Stomach (tissue), 9 donors: ENCODE data around the gene CXorf38. TPM values are rescaled to one million over a fixed set of nuclear protein-coding genes. Genes with fewer than 3 reads are reported as not detected.
"Not testable (repeated sequence)": the region's sequence is repeated elsewhere in the genome, so short reads cannot be mapped to it uniquely, and the experiment has no call there.

Experiments
- DNase-seq, 2 donors: peaks; one replicate each; pipeline versions ENCODE4 v3.0.0 to v3.0.0-alpha.2; 2013 to 2019
- H3K27ac ChIP-seq, 5 donors: fragments of 200-600 bp in 4 of 5; sonication (generic) in 4 of 5; one replicate each; pipeline ENCODE4 v1.5.1; 2013 to 2019; ENCODE audit warnings: mild to moderate bottlenecking in 1 of 5, moderate library complexity in 1 of 5
- H3K27me3 ChIP-seq, 3 donors: fragments of 200-600 bp; sonication (generic); one replicate each; pipeline ENCODE4 v1.5.1; 2017 to 2019; ENCODE audit warnings: mixed run types in 1 of 3
- H3K36me3 ChIP-seq, 4 donors: fragments of 200-600 bp; sonication (generic); 1 replicate in 3 of 4; 2 replicates in 1 of 4; pipeline ENCODE4 v1.5.1; 2016 to 2019
- H3K4me1 ChIP-seq, 4 donors: fragments of 200-600 bp; sonication (generic); one replicate each; pipeline ENCODE4 v1.5.1; 2016 to 2019
- H3K4me3 ChIP-seq, 4 donors: fragments of 200-600 bp; sonication (generic) in 3 of 4; one replicate each; pipeline ENCODE4 v1.5.1; 2016 to 2019; ENCODE audit warnings: mild to moderate bottlenecking in 1 of 4
- H3K9me3 ChIP-seq, 4 donors: fragments of 200-600 bp; sonication (generic); one replicate each; pipeline ENCODE4 v1.5.1; 2016 to 2019
- EP300 ChIP-seq: sonication (generic); formaldehyde crosslinking; IDR thresholded peaks from one replicate; pipeline ENCODE4 v1.6.1; 2017; ENCODE audit warnings: antibody characterized with exemption
- POLR2A ChIP-seq, 4 donors: fragments of 450-650 bp; IDR thresholded peaks; one replicate each; pipeline ENCODE4 v1.6.1; 2016; ENCODE audit warnings: antibody characterized with exemption in 4 of 4, control low read depth in 2 of 4, mild to moderate bottlenecking in 1 of 4, moderate library complexity in 1 of 4
- POLR2AphosphoS5 ChIP-seq, 3 donors: sonication (generic); formaldehyde crosslinking; IDR thresholded peaks; one replicate each; pipeline ENCODE4 v1.6.1; 2016; ENCODE audit warnings: antibody characterized with exemption in 3 of 3
- WGBS, 5 donors: extraction: QIAGEN DNeasy Blood & Tissue Kit in 3 of 5; methylation state at CpG; one replicate each; pipeline versions ENCODE4 v1.1.5 to v1.1.7; 2013 to 2018; 5-methylcytosine and 5-hydroxymethylcytosine counted together
- intact Hi-C: fragments of 100-400 bp; cut with DNase I; formaldehyde crosslinking; loops from one replicate; pipeline ENCODE4 v1.15.1; 2023; ENCODE audit warnings: low total_unique reads
- polyA plus RNA-seq, 3 donors: library from polyadenylated mRNA; stranded (reverse); fragments of 200-250 nt; gene quantifications; one replicate each; pipeline ENCODE4 v1.2.3, GENCODE V29; 2013
- total RNA-seq, 5 donors: library from RNA; depleted of rRNA; stranded (reverse); fragments of >200 nt; gene quantifications; one replicate each; pipeline versions ENCODE4 v1.1.0 to v1.2.3, GENCODE V29; 2014 to 2016
- TF ChIP-seq, protein P1 (sequence below), 7 experiments: fragments of 450-650 bp in 4 of 7; fragments of 200-600 bp in 3 of 7; sonication (generic) in 3 of 7; IDR thresholded peaks; one replicate each; pipeline ENCODE4 v1.5.1; 2016 to 2019; ENCODE audit warnings: antibody characterized with exemption in 7 of 7, control low read depth in 2 of 7, mild to moderate bottlenecking in 1 of 7
- donor health status: healthy with polysubstance abuse.
- donor health status: Bipolar disorder and iron deficiency.
- donor health status: healthy.

Gene CXorf38
- total and polyA plus RNA-seq, 8 donors = 0.89 to 20.2 (median 8.6) TPM

DNA sequence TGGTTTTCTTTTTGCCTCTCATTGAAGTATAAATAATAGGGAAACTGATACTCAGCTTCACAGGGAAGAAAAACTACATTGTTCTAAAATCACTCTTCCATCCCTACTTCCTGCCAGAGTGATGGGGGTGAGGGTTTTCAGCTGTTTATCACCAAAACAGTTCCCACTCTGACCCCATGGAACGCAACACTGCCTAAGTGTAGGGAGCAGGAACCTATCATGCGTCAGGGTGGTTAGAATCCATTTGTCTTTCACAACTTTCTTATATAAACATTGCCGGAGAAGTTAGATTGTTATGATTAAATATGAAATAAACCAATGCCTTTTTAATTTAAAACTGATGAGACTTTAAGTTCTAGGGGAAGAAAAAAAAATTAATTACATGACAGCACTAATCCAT lies 40.0 kb downstream of the CXorf38 start:
- DNase-seq = no peak
- peaks cover 0 to 25% (median 21%) of the 10 kb centered on the region in 4 donors for H3K36me3 ChIP-seq
- H3K4me1 ChIP-seq = no peaks in the 10 kb centered on the region
- no peaks in the 10 kb centered on the region for H3K9me3 ChIP-seq
- 69 to 84% (median 71%) methylated on average over 3 of the region's 3 CpGs for WGBS, 5 donors
- H3K27me3 ChIP-seq = peaks cover 0 to 3% (median 0%) of the 10 kb centered on the region in 3 donors
- intact Hi-C loops = no loop called here
- TF ChIP-seq POLR2AphosphoS5 (IDR thresholded peaks at IDR 0.05) = no peak
- TF ChIP-seq EP300 = no peak
- no peak for TF ChIP-seq POLR2A (IDR thresholded peaks at IDR 0.05)
- TF ChIP-seq, protein P1, sequence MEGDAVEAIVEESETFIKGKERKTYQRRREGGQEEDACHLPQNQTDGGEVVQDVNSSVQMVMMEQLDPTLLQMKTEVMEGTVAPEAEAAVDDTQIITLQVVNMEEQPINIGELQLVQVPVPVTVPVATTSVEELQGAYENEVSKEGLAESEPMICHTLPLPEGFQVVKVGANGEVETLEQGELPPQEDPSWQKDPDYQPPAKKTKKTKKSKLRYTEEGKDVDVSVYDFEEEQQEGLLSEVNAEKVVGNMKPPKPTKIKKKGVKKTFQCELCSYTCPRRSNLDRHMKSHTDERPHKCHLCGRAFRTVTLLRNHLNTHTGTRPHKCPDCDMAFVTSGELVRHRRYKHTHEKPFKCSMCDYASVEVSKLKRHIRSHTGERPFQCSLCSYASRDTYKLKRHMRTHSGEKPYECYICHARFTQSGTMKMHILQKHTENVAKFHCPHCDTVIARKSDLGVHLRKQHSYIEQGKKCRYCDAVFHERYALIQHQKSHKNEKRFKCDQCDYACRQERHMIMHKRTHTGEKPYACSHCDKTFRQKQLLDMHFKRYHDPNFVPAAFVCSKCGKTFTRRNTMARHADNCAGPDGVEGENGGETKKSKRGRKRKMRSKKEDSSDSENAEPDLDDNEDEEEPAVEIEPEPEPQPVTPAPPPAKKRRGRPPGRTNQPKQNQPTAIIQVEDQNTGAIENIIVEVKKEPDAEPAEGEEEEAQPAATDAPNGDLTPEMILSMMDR (IDR thresholded peaks at IDR 0.05) = no peak
- H3K27ac ChIP-seq = no peak overlapping the region
- no peak overlapping the region for H3K4me3 ChIP-seq

DNA sequence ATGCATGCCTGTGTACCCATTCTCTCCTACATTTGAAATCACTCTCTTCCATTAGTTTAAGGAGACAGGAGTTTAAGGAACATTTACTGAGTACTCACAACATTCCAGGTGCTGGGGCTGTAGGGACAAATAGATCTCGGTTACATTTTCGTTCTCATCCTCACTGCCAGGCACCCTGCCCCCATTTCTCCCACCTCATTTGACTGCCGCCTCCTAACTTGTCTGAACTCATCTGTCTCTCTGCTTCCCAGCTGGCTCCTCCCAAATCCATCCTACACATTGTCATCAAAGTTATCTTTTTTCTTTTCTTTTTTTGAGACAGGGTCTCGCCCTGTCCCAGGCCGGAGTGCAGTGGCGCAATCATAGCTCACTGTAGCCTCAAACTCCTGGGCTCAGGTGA lies 43.9 kb downstream of the CXorf38 start:
- TF ChIP-seq, protein P1 (IDR thresholded peaks at IDR 0.05) = no peak
- TF ChIP-seq POLR2A (IDR thresholded peaks at IDR 0.05) = no peak
- no peak for TF ChIP-seq POLR2AphosphoS5 (IDR thresholded peaks at IDR 0.05)
- Histone ChIP-seq H3K27ac (no peak overlapping the region), H3K4me3 (no peak overlapping the region), H3K27me3 (peaks cover 0 to 3% (median 0%) of the 10 kb centered on the region in 3 donors), H3K4me1 (no peaks in the 10 kb centered on the region), H3K9me3 (no peaks in the 10 kb centered on the region), H3K36me3 (peaks cover 0 to 64% (median 55%) of the 10 kb centered on the region in 4 donors)
- no peak for DNase-seq
- intact Hi-C loops = no loop called here
- WGBS, 5 donors = 88 to 97% (median 93%) methylated on average over 6 of the region's 6 CpGs

DNA sequence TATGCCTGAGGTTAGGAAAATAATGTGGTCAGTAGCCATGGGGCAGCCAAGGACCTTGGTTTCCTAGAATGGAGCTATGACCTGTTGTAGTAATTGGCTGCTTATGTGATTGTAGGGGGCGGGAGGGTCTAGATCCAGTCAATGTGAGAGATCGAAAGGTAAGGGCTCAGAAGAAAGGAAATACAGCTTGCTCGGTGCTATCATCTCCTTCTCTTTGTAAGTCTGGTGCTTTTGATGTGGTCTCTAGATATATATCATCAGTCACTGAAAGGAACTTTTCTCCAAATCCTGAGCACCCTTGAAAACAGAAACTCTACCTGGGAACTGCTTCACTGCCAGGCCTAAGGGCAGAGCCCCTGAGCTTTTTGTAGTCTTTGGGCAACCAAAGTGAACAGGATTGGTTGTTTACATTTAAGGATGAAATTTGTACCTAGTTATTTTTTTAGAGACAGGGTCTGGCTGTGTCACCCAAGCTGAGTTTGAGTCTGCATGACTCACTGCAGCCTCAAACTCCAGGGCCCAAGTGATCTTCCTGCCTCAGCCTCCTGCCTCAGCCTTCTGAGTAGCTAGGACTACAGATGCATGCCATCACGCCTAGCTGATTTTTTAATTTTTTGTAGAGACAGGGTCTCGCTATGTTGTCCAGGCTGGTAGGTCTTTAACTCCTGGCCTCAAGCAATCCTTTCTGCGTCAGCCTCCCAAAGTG lies 57.6 kb downstream of the CXorf38 start:
- DNase-seq, H3K4me1 ChIP-seq, H3K27ac ChIP-seq, H3K9me3 ChIP-seq, H3K27me3 ChIP-seq, intact Hi-C loops, H3K4me3 ChIP-seq: not testable (repeated sequence)
- H3K36me3 ChIP-seq = peaks cover 0 to 52% (median 43%) of the 10 kb centered on the region in 4 donors
- 81 to 96% (median 93%) methylated on average over 5 to 6 of the region's 6 CpGs for whole genome bisulfite sequencing, 5 donors

DNA sequence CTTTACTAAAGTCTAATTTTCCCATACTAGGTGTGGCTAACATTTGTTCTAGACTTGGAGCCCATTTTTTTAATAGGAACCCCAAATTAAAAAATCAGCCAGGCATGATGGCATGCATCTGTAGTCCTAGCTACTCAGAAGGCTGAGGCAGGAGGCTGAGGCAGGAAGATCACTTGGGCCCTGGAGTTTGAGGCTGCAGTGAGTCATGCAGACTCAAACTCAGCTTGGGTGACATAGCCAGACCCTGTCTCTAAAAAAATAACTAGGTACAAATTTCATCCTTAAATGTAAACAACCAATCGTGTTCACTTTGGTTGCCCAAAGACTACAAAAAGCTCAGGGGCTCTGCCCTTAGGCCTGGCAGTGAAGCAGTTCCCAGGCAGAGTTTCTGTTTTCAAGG lies 59.7 kb downstream of the CXorf38 start:
- peaks cover 0 to 35% (median 27%) of the 10 kb centered on the region in 4 donors for H3K36me3 ChIP-seq
- H3K27me3 ChIP-seq, H3K9me3 ChIP-seq, intact Hi-C loops, H3K4me1 ChIP-seq, H3K27ac ChIP-seq, DNase-seq, H3K4me3 ChIP-seq: not testable (repeated sequence)
- WGBS, 5 donors = 42 to 63% (median 50%) methylated on average over 1 of the region's 1 CpG

DNA sequence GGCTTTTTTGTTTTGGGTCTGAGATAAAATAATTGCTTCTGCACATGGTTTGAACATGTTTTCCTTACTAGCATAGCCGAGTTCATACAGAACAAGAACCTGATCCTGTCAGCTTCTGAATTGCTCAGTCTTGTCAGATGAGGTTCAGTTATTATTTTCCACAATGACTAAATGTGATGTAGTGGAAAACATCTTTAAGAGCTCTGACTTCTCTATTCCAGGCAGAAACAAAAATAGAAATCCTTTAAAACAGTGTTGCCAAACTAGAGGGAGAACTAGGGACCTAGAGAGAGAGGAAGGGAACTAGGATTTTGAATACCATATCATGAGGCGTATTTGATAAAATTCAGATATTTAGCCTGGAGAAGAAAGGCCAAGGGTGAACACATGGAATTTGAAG lies 64.5 kb downstream of the CXorf38 start:
- WGBS, 5 donors = 77 to 85% (median 83%) methylated on average over 2 of the region's 2 CpGs
- Histone ChIP-seq H3K27ac (no peak overlapping the region), H3K36me3 (no peaks in the 10 kb centered on the region), H3K4me3 (no peak overlapping the region), H3K27me3 (no peaks in the 10 kb centered on the region), H3K9me3 (peaks cover 0 to 4% (median 0%) of the 10 kb centered on the region in 4 donors), H3K4me1 (peaks cover 7 to 20% (median 9%) of the 10 kb centered on the region in 4 donors)
- intact Hi-C loops = no loop called here
- no peak for TF ChIP-seq POLR2A (IDR thresholded peaks at IDR 0.05)
- TF ChIP-seq POLR2AphosphoS5 (IDR thresholded peaks at IDR 0.05) = no peak
- TF ChIP-seq, protein P1 (IDR thresholded peaks at IDR 0.05) = no peak
- TF ChIP-seq EP300 = no peak
- no peak for DNase-seq

DNA sequence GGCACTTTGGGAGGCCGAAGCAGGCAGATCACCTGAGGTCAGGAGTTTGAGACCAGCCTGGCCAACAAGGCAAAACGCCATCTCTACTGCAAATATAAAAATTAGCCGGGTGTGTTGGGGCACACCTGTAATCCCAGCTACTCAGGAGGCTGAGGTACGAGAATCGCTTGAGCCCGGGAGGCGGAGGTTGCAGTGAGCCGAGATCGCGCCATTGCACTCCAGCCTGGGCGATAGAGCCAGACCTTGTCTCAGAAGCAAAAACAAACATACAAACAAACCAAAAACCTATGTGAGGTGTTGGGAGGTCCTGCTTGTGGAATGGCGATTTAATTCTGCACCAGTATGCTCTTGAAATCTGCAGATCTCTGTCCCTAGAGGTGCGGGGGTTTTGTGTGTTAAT lies 65.2 kb downstream of the CXorf38 start:
- H3K27ac ChIP-seq, H3K9me3 ChIP-seq, H3K27me3 ChIP-seq, DNase-seq, H3K36me3 ChIP-seq, intact Hi-C loops: not testable (repeated sequence)
- 89 to 92% (median 90%) methylated on average over 7 to 13 of the region's 13 CpGs for WGBS, 5 donors
- H3K4me3 ChIP-seq = peak overlapping the region in 2 of 4 donors; percentile 63 to 68
- H3K4me1 ChIP-seq = peaks cover 7 to 20% (median 9%) of the 10 kb centered on the region in 4 donors
